ENCODE measurements around the gene ERG.
A peak's percentile ranks its signal among the peaks of the same experiment; 100 is the strongest.

Gene ERG

GRCh38 chr21:38355992-38356781 lies 142.1 kb downstream of the ERG start:
- DNase-seq, result peak; percentile 82

GRCh38 chr21:38355353-38355752 lies 142.9 kb downstream of the ERG start:
- no peak for DNase-seq

GRCh38 chr21:38354746-38355145 lies 143.5 kb downstream of the ERG start:
- no peak for DNase-seq

DNA sequence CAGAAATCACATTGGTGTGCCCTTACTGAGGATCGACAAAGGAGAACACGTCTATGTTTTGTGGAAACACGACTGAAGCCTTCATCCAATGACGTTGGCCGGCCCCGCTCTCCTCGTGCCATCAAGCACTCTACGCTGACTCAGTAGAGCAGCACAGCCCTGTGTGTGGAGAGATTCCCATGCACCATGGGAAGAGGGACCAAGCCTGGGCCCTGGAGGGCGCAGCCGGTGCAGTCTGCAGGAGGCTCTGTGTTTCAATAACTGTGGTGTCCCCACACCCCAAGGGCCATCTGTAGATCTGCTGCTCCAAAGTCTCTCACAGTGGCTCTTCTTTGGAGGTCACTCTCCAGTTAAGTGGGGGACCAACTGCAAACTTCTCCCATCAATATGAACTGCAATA lies 144.0 kb downstream of the ERG start:
- DNase-seq, result no peak

DNA sequence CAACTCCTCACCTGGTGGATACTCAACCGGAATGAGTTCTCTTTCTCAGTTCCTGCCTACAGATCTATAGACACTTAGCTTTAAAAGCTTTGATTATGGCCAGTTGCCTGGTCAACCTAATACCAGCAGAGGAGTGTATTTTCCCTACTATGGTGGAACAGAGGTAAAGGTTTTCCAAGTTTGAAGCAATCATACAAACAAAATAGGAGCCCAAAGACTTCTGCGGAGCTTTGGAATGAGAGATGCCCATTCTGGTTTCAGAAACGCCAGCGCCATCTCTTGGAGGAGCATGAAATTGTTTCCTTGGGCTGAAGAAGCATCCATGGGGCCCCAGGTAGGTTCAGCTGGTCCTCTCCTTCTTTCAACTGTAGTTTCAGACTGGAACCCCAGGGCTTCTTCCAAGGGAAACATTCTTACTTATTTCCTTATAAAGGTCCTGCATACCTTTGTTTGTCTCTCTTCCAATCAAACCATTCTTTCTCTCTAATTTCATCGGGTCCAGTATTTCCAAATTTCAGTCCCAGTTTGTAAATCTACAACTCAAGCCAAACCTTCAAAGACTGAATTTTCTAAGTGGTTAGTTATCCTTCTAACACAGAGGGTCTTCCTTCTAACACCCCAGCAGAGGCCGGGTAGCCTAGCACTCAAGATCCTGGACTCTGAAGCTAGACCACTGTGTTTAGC lies 145.6 kb downstream of the ERG start:
- DNase-seq, result no peak

- no peak for DNase-seq
Measured at GRCh38 chr21:38351961-38352521, 146.2 kb downstream of the ERG start.

DNA sequence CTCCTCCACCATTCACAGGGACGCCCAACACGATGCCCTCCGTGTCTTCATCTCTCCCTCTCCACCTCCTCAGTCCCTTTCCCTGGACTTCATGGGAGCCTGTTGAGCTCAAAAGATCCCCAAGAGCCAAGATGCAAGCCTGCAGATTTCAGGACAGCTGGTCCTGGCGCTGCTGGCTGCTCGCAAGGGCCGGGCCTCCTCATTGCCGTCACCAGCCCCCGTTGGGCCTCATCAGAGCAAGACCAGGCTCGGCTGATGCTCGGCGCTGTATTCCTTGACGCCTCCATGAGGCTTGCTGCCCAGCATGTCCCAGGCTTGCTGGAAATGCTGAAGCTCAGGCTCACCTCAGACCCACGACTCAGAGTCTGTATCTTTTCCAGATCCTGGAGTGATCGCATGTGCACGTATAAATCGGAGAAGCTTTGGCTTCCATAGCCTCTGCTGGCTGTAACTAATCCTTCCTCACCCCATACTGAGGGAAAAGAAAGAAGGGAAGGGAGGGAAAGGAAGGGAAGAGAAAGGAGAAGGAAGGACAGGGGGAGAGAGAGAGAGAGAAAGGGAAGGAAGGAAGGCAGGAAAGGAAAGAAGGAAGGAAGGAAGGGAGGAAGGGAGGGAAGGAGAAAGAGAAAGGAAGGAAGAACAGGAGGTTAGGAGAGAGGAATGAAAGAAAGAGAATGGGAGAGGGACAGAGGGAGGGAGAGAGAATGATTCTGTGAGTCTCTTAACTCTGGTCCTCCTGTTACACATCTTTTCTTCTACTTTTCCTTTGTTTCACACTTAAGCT lies 146.9 kb downstream of the ERG start:
- DNase-seq, result no peak

- DNase-seq, result no peak
Measured at GRCh38 chr21:38350684-38351083, 147.6 kb downstream of the ERG start.

DNA sequence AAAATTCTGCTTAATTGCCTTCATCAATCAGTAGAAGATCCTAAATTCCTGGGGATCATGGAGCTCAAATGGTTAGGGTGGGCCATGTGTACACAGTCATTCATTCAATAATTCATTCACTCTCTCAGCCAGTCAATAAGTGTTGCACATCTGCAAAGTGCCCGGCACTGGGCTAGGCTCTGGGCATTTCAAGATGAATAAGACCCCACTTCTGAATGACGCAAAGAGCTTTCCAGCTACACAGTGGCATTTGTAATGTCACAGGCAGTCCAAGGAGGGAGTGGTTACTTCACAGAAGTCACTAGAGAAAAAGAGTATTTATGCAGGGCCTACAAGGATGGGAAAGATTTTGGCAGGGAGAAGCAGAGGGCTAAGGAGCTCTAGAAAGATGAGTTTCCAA lies 148.3 kb downstream of the ERG start:
- no peak for DNase-seq

DNA sequence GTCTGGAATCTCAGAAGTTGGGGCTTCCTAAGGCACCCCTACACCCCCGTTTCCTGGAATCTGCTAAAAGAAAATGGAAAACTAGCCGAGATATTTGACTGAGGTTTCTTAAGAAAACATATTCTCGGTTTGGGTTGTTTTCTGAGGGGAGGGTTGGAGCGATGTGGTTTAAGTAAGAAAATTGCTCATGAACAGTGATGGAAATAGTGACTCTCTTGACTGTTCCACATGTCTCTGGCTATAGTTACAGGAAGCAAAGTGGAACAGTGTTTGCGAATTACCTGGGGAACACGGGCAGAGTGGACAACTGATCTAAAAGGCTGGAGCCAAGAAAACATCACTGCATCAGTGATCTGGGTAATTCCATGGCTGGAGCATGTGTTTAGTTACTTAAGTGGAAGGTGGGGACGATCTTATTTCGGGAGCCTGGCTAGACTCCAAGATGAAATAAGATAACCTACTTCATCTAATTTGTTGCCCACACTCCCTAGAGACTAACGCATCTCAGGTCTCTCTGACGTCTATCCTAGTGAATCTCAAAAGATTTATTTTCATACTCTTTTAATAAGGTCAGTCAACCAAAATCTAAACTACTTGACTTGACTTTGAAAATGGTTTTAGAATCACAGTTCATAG lies 149.0 kb downstream of the ERG start:
- peak; percentile 69 for DNase-seq

GRCh38 chr21:38346286-38346685 lies 152.0 kb downstream of the ERG start:
- DNase-seq, result no peak

GRCh38 chr21:38343691-38344090 lies 154.6 kb downstream of the ERG start:
- no peak for DNase-seq

DNA sequence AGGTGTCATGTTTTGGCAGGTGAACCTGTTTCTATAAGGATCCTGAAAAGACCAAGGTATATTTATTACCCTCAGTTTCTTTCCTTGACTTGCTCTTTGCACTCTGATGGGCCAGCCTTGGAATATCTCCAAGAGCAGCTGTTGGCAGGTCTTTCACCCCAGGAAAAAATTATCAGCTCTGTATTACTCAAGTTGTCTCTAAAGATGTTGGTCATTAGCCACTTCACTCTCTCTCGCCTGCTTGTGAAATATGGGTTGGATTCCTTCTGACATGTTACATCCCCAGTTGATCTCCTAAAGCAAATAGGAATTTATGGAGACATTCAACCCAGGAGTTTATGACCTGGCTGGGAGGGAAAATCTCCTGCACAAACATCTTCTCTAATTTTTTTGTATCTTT lies 155.5 kb downstream of the ERG start:
- no peak for DNase-seq

DNA sequence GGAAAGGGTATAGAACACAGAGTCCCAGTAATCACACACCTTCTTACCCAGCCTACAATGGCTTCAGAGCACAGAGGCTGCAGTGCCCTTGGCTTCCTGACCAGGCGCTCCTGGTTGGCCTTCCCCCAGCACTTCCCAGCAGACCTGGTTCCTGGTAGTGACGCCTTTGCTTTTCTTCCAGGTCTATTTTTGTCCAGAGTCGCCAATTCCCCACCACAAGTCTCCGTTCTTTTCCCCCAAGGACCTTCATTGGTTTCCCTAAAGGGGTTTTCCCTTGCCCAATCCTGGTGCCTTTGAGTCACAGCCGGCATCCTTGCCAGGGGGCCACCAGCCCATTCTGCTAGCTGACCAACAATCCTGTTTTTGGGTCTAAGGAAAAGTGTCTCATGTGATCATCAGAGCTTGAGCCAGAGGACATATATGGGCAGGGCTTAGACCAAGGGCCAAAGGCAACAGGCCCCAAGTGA lies 156.7 kb downstream of the ERG start:
- no peak for DNase-seq

GRCh38 chr21:38340131-38340530 lies 158.1 kb downstream of the ERG start:
- DNase-seq, result no peak

DNA sequence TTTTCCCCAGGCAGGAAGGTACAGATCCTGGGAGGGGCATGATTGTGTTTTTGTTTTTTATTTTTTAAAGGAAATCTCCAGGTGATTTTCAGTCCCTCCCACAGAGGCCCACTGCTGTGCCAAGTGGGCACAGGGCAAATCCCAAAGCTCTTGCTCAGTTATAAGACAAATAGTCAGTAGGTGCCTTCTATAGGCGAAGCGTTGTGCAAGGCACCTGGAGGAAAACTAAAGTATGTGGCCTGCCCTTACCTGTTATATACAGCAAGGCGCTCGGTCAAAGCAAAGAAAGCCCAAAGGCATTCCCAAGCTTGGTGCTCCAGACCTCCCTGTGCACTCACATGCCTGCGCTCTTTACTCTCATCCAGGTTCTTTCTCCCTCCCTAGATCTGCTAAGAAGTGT lies 160.5 kb downstream of the ERG start:
- no peak for DNase-seq

DNA sequence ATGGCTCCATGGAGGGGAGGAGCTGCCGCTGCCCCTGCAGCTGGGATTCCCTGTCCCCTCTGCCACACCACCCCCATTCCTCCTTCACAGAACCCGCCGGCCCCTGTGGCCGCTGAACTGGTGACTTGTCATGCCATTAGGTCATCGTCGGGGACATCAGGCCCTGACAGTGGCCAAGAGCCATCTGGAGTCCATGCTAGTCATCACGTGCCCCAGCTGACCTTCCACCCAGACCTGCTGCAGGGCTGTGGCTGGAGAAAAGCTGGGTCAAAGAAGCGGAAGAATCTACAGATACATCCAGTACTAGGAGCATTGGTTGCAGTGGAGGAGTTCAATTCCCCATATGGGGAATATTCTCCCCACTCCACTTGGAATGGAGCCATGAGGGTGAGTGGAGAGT lies 163.4 kb downstream of the ERG start:
- DNase-seq, result no peak

DNA sequence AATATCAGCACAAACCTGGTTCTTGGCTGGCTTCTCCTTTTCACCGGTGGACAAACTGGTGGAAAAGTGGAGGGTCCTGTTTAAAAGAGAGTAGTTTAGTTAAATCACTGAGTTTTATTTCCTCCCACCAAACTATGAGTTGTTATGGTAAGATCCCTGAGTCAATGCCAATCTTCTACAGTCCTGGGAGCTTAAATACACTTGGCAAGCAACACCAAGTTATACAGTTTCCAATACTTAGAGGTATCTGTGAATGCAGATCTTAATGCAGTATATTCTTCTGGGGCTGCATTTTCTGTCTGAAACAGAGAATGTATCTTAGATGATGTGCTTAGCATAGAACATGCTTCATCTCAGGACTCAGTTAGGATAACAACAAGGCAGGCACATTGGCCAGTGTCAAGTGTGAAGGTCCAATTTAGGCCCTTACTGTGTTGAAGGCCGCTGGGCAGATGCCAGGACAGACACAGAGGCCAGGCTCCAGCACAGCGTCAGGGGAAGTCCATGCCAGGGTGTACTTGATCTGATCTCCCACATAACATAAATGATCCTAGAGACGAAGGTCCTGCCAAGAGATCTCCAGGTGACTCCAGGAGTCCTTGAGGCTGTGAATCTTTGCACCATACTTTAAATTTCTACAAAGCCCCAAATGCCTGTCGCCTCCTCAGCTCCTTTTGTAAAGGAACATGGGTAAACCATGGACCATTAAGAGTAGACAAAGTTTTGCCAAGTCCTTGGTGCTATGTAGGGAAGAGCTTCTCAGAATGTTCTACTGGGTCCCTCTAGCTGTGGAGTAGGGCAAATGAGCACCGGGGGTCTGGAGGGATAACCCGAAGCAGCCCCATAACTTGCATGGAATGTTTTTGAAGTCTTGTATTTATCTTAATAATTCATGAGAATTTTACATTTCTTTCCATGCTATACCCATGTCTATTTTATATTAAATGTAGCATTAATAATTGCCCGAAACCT lies 164.7 kb downstream of the ERG start:
- DNase-seq, result no peak

GRCh38 chr21:38330666-38331065 lies 167.6 kb downstream of the ERG start:
- no peak for DNase-seq
